CD14-positive monocyte (primary cell): ENCODE data around the gene SPG7. TPM values are rescaled to one million over a fixed set of nuclear protein-coding genes. Genes with fewer than 3 reads are reported as not detected.

Experiments used
- DNase-seq, 3 donors: peaks; one replicate each; pipeline ENCODE4 v3.0.0-alpha.2; 2011 to 2022
- H2AFZ ChIP-seq: 2 replicates; pipeline ENCODE4 v1.6.0; 2012; ENCODE audit warnings: mild to moderate bottlenecking, low read depth, low read length, inconsistent platforms; ENCODE audit not compliant: insufficient read depth, poor library complexity, severe bottlenecking
- H3K27ac ChIP-seq, 2 donors: 1 replicate in 1 of 2; 2 replicates in 1 of 2; pipeline ENCODE4 v1.5.1; 2012 to 2013; ENCODE audit warnings: low read length in 2 of 2, control low read depth in 1 of 2, inconsistent platforms in 1 of 2, low read depth in 1 of 2, mild to moderate bottlenecking in 1 of 2
- H3K27me3 ChIP-seq, 2 donors: one replicate each; pipeline versions ENCODE4 v1.6.0 to v1.6.1; 2011 to 2013; ENCODE audit warnings: low read length in 2 of 2; ENCODE audit not compliant: control insufficient read depth in 2 of 2, insufficient read depth in 2 of 2
- H3K36me3 ChIP-seq, 2 donors: replicated peaks in 1 of 2; 1 replicate in 1 of 2; 2 replicates in 1 of 2; pipeline versions ENCODE4 v1.5.1 to v1.6.1; 2012 to 2013; ENCODE audit warnings: low read length in 2 of 2, control low read depth in 1 of 2, inconsistent platforms in 1 of 2, mild to moderate bottlenecking in 1 of 2; ENCODE audit not compliant: insufficient read depth in 2 of 2, control insufficient read depth in 1 of 2
- H3K4me1 ChIP-seq, 2 donors: 1 replicate in 1 of 2; 2 replicates in 1 of 2; pipeline versions ENCODE4 v1.5.1 to v1.6.1; 2012 to 2013; ENCODE audit warnings: low read length in 2 of 2, control low read depth in 1 of 2, inconsistent platforms in 1 of 2, mild to moderate bottlenecking in 1 of 2, moderate library complexity in 1 of 2; ENCODE audit not compliant: insufficient read depth in 2 of 2, control insufficient read depth in 1 of 2
- H3K4me2 ChIP-seq: replicated peaks from 2 replicates; pipeline ENCODE3; 2012; ENCODE audit warnings: low read length, moderate library complexity, mild to moderate bottlenecking; ENCODE audit not compliant: poor library complexity, severe bottlenecking; ENCODE audit errors: extremely low read depth
- H3K4me3 ChIP-seq, 3 experiments: fragments of 200-600 bp in 1 of 3; sonication (generic) in 1 of 3; replicated peaks in 1 of 3; 1 replicate in 2 of 3; 2 replicates in 1 of 3; pipeline ENCODE4 v1.5.1; 2011 to 2013; ENCODE audit warnings: low read length in 3 of 3, mild to moderate bottlenecking in 3 of 3, control low read depth in 2 of 3, low read depth in 2 of 3, inconsistent platforms in 1 of 3, moderate library complexity in 1 of 3
- H3K79me2 ChIP-seq: 2 replicates; pipeline ENCODE4 v1.6.0; 2012; ENCODE audit warnings: mild to moderate bottlenecking, control low read depth, inconsistent platforms, low read length, moderate library complexity; ENCODE audit not compliant: insufficient read depth
- H3K9ac ChIP-seq: 2 replicates; pipeline ENCODE4 v1.6.0; 2017; ENCODE audit warnings: low read length, mild to moderate bottlenecking; ENCODE audit not compliant: insufficient read depth, poor library complexity, severe bottlenecking
- H3K9me3 ChIP-seq, 2 donors: replicated peaks in 1 of 2; 1 replicate in 1 of 2; 2 replicates in 1 of 2; pipeline versions ENCODE4 v1.5.1 to v1.6.1; 2012 to 2013; ENCODE audit warnings: low read length in 2 of 2, control low read depth in 1 of 2; ENCODE audit not compliant: control insufficient read depth in 1 of 2, insufficient read depth in 1 of 2
- H4K20me1 ChIP-seq: 2 replicates; pipeline ENCODE4 v1.6.0; 2012; ENCODE audit warnings: mild to moderate bottlenecking, low read length, control low read depth, moderate library complexity; ENCODE audit not compliant: insufficient read depth
- H3K27ac Mint-ChIP-seq, 7 donors: one replicate each; pipeline ENCODE4 v1.8.0; 2020; ENCODE audit warnings: mild to moderate bottlenecking in 7 of 7, mixed read lengths in 7 of 7, moderate library complexity in 6 of 7, inconsistent platforms in 2 of 7
- H3K27me3 Mint-ChIP-seq, 3 donors: one replicate each; pipeline ENCODE4 v1.8.0; 2021 to 2022; ENCODE audit warnings: low read depth in 3 of 3, mild to moderate bottlenecking in 3 of 3, mixed read lengths in 3 of 3, moderate library complexity in 3 of 3, inconsistent platforms in 1 of 3
- H3K36me3 Mint-ChIP-seq, 2 donors: one replicate each; pipeline ENCODE4 v1.8.0; 2020; ENCODE audit warnings: mixed read lengths in 2 of 2, inconsistent platforms in 1 of 2, mild to moderate bottlenecking in 1 of 2
- H3K4me1 Mint-ChIP-seq: one replicate; pipeline ENCODE4 v1.8.0; 2020; ENCODE audit warnings: mild to moderate bottlenecking, mixed read lengths
- H3K4me3 Mint-ChIP-seq, 2 donors: one replicate each; pipeline ENCODE4 v1.8.0; 2020; ENCODE audit warnings: mild to moderate bottlenecking in 2 of 2, mixed read lengths in 2 of 2, moderate library complexity in 1 of 2
- H3K9me3 Mint-ChIP-seq, 7 donors: one replicate each; pipeline ENCODE4 v1.8.0; 2020 to 2022; ENCODE audit warnings: mixed read lengths in 7 of 7, mild to moderate bottlenecking in 6 of 7, moderate library complexity in 6 of 7, inconsistent platforms in 2 of 7
- CTCF ChIP-seq: fragments of 200-600 bp; IDR thresholded peaks from one replicate; pipeline ENCODE4 v1.8.0; 2022; ENCODE audit warnings: antibody characterized with exemption, mild to moderate bottlenecking
- WGBS: methylation state at CpG from one replicate; pipeline ENCODE4 v1.1.5; 2013; ENCODE audit warnings: missing lambda C conversion rate; ENCODE audit not compliant: insufficient coverage; 5-methylcytosine and 5-hydroxymethylcytosine counted together
- intact Hi-C, 2 donors: fragments of 100-400 bp; cut with micrococcal nuclease; formaldehyde crosslinking; loops; one replicate each; pipeline versions ENCODE4 v1.15.0 to v1.15.1; 2023
- polyA plus RNA-seq, 3 donors: library from polyadenylated mRNA; depleted of rRNA in 1 of 3; unstranded in 2 of 3; stranded (reverse) in 1 of 3; fragments of 300-500 nt in 2 of 3; fragments of >200 nt in 1 of 3; fragmentation: Illumina TruSeq in 2 of 3; gene quantifications; 1 replicate in 2 of 3; 2 replicates in 1 of 3; pipeline ENCODE4 v1.2.3, GENCODE V29; 2012 to 2021

The SPG7 gene
- polyA plus RNA-seq, 3 donors: 30.3 to 120 (median 34.4) TPM

DNA sequence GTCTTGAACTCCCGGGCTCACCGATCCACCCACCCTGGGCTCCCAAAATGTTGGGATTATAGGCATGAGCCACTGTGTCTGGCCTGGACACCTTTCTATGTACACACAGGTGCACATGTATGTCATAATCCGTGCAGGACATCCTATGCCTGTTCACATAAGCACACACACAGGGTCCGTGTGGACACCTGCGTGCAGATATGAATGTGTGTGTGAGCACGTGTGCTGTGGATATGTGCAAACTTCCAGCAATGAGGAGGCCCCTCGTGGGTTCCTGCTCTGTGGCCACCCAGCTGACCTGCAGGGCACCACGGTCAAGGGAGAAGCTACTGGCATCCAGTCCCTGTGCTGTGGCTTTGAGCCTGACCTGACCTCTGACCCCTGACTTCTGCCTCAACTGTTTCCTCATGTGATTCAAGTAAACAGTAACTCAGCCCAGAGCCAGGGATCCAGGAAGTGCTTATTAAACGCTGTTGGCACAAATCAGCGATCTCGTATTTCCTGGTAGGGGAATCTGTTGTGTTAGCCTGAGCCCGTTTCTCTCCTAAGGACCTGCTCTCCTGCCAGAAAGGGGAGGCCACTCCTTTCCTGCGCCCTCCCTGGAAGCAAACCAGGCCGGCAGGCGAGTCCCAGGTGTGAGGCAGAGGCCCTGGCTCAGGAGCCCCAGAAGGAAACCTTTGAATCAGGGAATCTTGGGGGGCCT, 73.8 kb downstream of the SPG7 start:
- intact Hi-C loops: no loop called here
- no peak overlapping the region for H3K4me2 ChIP-seq
- no peaks in the 10 kb centered on the region for H3K36me3 Mint-ChIP-seq
- no peaks in the 10 kb centered on the region for H3K4me1 ChIP-seq
- no peaks in the 10 kb centered on the region for H3K4me1 Mint-ChIP-seq
- no peak overlapping the region for H3K9ac ChIP-seq
- peaks cover 3 to 12% (median 12%) of the 10 kb centered on the region in 3 donors for H3K27me3 Mint-ChIP-seq
- H2AFZ ChIP-seq: no peak overlapping the region
- H3K27ac ChIP-seq: no peak overlapping the region
- H3K36me3 ChIP-seq: no peaks in the 10 kb centered on the region
- H3K79me2 ChIP-seq: no peaks in the 10 kb centered on the region
- peaks cover 0 to 6% of the 10 kb centered on the region in 2 donors for H3K27me3 ChIP-seq
- H3K9me3 ChIP-seq: peaks cover 0 to 9% of the 10 kb centered on the region in 2 donors
- no peak for DNase-seq
- no peak overlapping the region for H3K4me3 ChIP-seq
- 68% methylated on average over 9 of the region's 15 CpGs for WGBS
- peaks cover 0 to 7% (median 2%) of the 10 kb centered on the region in 7 donors for H3K9me3 Mint-ChIP-seq
- H3K4me3 Mint-ChIP-seq: no peak overlapping the region
- H3K27ac Mint-ChIP-seq: no peak overlapping the region
- H4K20me1 ChIP-seq: no peaks in the 10 kb centered on the region
- no peak for TF ChIP-seq CTCF

DNA sequence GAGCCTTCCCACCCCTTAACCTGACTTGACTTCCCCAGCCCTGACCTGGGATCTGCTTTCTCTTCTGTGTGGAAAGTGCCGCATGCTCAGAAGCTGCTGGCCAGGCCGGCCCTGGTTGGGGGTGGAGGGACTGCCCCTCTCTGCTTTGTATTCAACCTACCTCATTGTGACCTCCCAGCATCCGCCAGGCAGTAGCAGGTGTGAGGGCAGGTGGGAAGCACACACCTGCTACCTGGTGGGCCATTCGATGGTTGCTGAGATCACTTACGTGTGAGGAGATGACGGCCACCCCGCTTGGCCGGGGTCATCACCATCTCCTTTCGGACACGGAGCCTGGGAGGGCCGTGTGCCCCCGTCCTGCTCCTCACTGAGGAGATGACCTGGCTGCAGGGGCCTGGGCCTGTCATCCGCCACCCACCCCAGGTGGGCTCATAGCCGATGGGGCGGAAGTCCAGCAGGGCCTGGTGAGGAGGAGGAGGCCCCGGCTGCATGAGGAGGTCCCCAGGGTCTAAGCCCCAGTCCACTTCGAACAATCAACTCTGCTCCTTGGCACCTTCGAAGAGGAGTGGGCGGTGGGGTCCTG, 74.5 kb downstream of the SPG7 start:
- H3K4me1 Mint-ChIP-seq: no peaks in the 10 kb centered on the region

More for the DNA sequence above, 74.5 kb downstream of the SPG7 start:
- Histone ChIP-seq H3K9ac (no peak overlapping the region), H3K79me2 (no peaks in the 10 kb centered on the region), H2AFZ (no peak overlapping the region), H3K27ac (no peak overlapping the region), H3K4me2 (no peak overlapping the region), H3K36me3 (no peaks in the 10 kb centered on the region), H4K20me1 (no peaks in the 10 kb centered on the region), H3K9me3 (peaks cover 0 to 14% of the 10 kb centered on the region in 2 donors), H3K4me1 (no peaks in the 10 kb centered on the region), H3K27me3 (no peaks in the 10 kb centered on the region), H3K4me3 (no peak overlapping the region)
- intact Hi-C loops: no loop called here
- no peak for TF ChIP-seq CTCF
- DNase-seq: no peak
- 97% methylated on average over 15 of the region's 19 CpGs for WGBS
- Mint-ChIP-seq H3K9me3 (peaks cover 0 to 7% (median 2%) of the 10 kb centered on the region in 7 donors), H3K27ac (no peak overlapping the region), H3K36me3 (no peaks in the 10 kb centered on the region), H3K27me3 (peaks cover 0 to 7% (median 5%) of the 10 kb centered on the region in 3 donors), H3K4me3 (no peak overlapping the region)
